Thyroid gland (tissue), 4 donors: ENCODE data around the gene GLRA3. TPM values are rescaled to one million over a fixed set of nuclear protein-coding genes. Genes with fewer than 3 reads are reported as not detected.
"Not testable (repeated sequence)": the region's sequence is repeated elsewhere in the genome, so short reads cannot be mapped to it uniquely, and the experiment has no call there.

ENCODE experiments used
- DNase-seq, 2 donors: peaks; one replicate each; pipeline ENCODE4 v3.0.0-alpha.2; 2019
- H3K27ac ChIP-seq, 3 donors: fragments of 200-600 bp; sonication (generic); 1 replicate in 2 of 3; 2 replicates in 1 of 3; pipeline ENCODE4 v1.5.1; 2016 to 2019; ENCODE audit warnings: mild to moderate bottlenecking in 1 of 3, moderate library complexity in 1 of 3
- H3K27me3 ChIP-seq: fragments of 200-600 bp; sonication (generic); one replicate; pipeline ENCODE4 v1.5.1; 2019
- H3K36me3 ChIP-seq, 2 donors: fragments of 200-600 bp; sonication (generic); one replicate each; pipeline ENCODE4 v1.5.1; 2016 to 2019
- H3K4me1 ChIP-seq, 2 donors: fragments of 200-600 bp; sonication (generic); one replicate each; pipeline ENCODE4 v1.5.1; 2017 to 2019
- H3K4me3 ChIP-seq, 3 donors: fragments of 200-600 bp; sonication (generic); replicated peaks in 1 of 3; 1 replicate in 2 of 3; 2 replicates in 1 of 3; pipeline ENCODE4 v1.5.1; 2016; ENCODE audit warnings: mild to moderate bottlenecking in 1 of 3
- H3K9me3 ChIP-seq: fragments of 200-600 bp; sonication (generic); one replicate; pipeline ENCODE4 v1.5.1; 2017
- POLR2A ChIP-seq, 2 donors: fragments of 450-650 bp; IDR thresholded peaks; one replicate each; pipeline ENCODE4 v1.6.1; 2017; ENCODE audit warnings: antibody characterized with exemption in 2 of 2, mild to moderate bottlenecking in 2 of 2, moderate library complexity in 1 of 2
- WGBS, 2 donors: methylation state at CpG; one replicate each; pipeline ENCODE4 v1.1.5; 2017; 5-methylcytosine and 5-hydroxymethylcytosine counted together
- intact Hi-C: fragments of 100-400 bp; cut with DNase I; formaldehyde crosslinking; loops from one replicate; pipeline ENCODE4 v1.15.1; 2023
- total RNA-seq, 4 donors: library from RNA; depleted of rRNA; stranded (reverse); fragments of >200 nt; gene quantifications; one replicate each; pipeline ENCODE4 v1.2.3, GENCODE V29; 2016
- TF ChIP-seq, protein P1 (sequence below), 6 experiments: fragments of 200-600 bp in 3 of 6; fragments of 450-650 bp in 3 of 6; sonication (generic) in 3 of 6; IDR thresholded peaks; one replicate each; pipeline ENCODE4 v1.5.1; 2016 to 2019; ENCODE audit warnings: antibody characterized with exemption in 6 of 6, mild to moderate bottlenecking in 2 of 6, inconsistent platforms in 1 of 6, moderate library complexity in 1 of 6

GLRA3 gene
- total RNA-seq, 4 donors from 2014 or later = not detected

DNA sequence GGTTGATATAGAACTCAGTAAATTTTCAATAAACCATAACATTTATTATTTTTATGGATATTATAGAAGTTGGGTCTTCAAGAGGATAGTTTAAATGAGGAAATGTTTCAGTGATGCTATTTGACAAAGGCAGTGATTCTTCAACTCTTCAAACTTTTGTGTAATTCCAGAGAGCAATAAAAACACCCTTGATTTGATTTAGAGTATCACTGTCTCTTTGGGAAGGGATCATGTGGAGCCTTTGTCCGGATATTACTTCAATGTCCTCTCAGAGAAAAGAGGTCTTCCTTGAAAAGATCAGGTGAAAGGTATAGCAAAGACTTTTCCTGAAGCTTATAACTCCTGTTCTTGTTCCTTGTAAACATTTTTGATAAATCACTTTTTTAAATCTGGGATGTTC, 23.3 kb downstream of the GLRA3 start:
- Histone ChIP-seq H3K27me3 (no peaks in the 10 kb centered on the region), H3K4me1 (no peaks in the 10 kb centered on the region), H3K27ac (no peak overlapping the region), H3K36me3 (no peaks in the 10 kb centered on the region), H3K9me3 (no peaks in the 10 kb centered on the region), H3K4me3 (no peak overlapping the region)
- TF ChIP-seq, protein P1, sequence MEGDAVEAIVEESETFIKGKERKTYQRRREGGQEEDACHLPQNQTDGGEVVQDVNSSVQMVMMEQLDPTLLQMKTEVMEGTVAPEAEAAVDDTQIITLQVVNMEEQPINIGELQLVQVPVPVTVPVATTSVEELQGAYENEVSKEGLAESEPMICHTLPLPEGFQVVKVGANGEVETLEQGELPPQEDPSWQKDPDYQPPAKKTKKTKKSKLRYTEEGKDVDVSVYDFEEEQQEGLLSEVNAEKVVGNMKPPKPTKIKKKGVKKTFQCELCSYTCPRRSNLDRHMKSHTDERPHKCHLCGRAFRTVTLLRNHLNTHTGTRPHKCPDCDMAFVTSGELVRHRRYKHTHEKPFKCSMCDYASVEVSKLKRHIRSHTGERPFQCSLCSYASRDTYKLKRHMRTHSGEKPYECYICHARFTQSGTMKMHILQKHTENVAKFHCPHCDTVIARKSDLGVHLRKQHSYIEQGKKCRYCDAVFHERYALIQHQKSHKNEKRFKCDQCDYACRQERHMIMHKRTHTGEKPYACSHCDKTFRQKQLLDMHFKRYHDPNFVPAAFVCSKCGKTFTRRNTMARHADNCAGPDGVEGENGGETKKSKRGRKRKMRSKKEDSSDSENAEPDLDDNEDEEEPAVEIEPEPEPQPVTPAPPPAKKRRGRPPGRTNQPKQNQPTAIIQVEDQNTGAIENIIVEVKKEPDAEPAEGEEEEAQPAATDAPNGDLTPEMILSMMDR (IDR thresholded peaks at IDR 0.05) = no peak
- no peak for TF ChIP-seq POLR2A (IDR thresholded peaks at IDR 0.05)
- intact Hi-C loops = no loop called here
- 90 to 95% methylated on average over 1 of the region's 1 CpG for WGBS, 2 donors
- no peak for DNase-seq

DNA sequence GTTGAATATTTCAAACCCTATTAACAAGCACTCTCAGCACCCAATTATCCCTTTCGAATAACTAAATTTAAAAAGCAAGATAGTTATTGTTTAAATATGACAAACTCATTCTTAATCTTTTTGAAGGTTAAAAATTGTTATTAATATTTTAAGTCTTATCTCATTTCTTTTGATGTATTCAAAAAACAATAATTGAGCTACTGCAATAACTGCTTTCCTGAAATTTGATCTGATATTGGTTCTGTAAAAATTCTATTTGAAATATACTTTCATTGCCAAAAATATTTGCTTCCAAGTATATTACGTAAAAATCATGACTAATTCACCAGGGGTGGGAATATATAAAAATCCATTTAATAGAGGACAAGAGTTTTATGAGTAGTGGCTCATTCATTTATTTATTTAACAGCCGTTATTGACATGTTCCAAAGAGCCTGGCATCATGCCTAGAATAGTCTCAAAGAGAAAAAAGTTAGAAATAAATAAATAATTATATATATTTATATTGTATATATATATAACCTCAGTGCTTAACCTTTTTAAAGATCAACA, 34.4 kb downstream of the GLRA3 start:
- no peaks in the 10 kb centered on the region for H3K9me3 ChIP-seq
- no peak for DNase-seq
- H3K27ac ChIP-seq = no peak overlapping the region
- no peaks in the 10 kb centered on the region for H3K27me3 ChIP-seq
- WGBS, 2 donors = 54 to 60% methylated on average over 3 of the region's 3 CpGs
- intact Hi-C loops = no loop called here
- TF ChIP-seq, protein P1 (IDR thresholded peaks at IDR 0.05) = no peak
- TF ChIP-seq POLR2A (IDR thresholded peaks at IDR 0.05) = no peak
- no peaks in the 10 kb centered on the region for H3K4me1 ChIP-seq
- H3K4me3 ChIP-seq = no peak overlapping the region
- no peaks in the 10 kb centered on the region for H3K36me3 ChIP-seq

DNA sequence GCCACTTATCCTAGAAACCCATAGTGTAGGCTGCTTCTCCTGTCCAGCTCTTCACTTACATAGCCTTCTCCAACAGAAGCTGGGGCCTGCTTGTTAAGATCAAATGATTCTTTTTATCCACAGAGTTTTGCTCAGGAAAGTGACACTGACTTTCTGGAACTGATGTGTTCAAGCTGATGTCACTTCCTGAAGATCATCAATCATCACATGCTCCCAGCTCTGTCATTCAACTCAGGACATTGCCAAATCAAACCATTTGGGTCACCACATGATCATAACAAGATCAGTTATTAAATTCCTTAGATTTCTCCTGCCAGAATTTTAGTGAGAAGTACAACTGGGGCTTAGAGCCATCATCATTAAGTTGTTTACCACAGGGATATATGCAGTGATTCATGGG, 39.4 kb downstream of the GLRA3 start:
- H3K27ac ChIP-seq = no peak overlapping the region
- no peaks in the 10 kb centered on the region for H3K27me3 ChIP-seq
- TF ChIP-seq POLR2A (IDR thresholded peaks at IDR 0.05) = no peak
- TF ChIP-seq, protein P1 (IDR thresholded peaks at IDR 0.05) = no peak

DNA sequence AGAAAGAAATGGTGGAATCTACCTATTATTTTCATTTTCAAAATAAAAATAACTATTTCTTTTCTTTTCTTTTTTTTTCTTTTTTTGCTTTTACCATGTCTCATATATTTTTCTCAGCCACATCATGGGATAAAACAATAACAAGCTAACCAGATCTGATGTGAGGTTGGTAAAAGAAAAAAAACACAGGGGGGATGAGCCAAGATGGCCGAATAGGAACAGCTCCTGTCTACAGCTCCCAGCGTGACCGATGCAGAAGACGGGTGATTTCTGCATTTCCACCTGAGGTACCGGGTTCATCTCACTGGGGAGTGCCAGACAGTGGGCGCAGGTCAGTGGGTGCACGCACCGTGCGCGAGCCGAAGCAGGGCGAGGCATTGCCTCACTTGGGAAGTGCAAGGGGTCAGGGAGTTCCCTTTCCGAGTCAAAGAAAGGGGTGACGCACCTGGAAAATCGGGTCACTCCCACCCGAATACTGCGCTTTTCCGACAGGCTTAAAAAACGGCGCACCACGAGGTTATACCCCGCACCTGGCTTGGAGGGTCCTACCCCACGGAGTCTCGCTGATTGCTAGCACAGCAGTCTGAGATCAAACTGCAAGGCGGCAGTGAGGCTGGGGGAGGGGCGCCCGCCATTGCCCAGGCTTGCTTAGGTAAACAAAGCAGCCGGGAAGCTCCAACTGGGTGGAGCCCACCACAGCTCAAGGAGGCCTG, 50.6 kb downstream of the GLRA3 start:
- H3K9me3 ChIP-seq, H3K4me1 ChIP-seq, H3K27me3 ChIP-seq, H3K27ac ChIP-seq, H3K36me3 ChIP-seq, intact Hi-C loops, H3K4me3 ChIP-seq, DNase-seq: not testable (repeated sequence)
- 89 to 95% methylated on average over 14 to 24 of the region's 28 CpGs for WGBS, 2 donors

More for the DNA sequence above, 39.4 kb downstream of the GLRA3 start:
- H3K4me3 ChIP-seq = no peak overlapping the region
- no peaks in the 10 kb centered on the region for H3K36me3 ChIP-seq
- intact Hi-C loops = no loop called here
- H3K9me3 ChIP-seq = no peaks in the 10 kb centered on the region
- no peak for DNase-seq
- H3K4me1 ChIP-seq = no peaks in the 10 kb centered on the region

DNA sequence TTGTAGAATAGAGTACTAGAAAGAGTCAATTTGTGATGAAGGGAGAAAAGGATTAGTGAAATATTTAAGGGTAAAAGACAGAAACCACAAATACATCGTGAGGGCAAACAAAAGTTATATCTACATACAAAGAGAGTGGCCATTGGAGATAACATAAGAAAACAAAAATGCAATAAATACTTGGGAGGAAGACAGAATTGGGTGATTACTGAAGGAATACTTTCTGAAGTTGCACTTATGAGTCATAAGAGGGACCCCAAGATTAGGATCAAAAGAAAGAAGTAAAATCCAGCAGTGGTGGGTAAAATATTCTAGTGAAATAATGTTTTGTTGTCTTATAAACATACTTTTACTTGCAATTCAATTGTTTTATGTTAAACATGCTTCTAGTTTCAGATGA, 53.7 kb downstream of the GLRA3 start:
- no peak overlapping the region for H3K4me3 ChIP-seq
- H3K27ac ChIP-seq = no peak overlapping the region
- DNase-seq = no peak
- WGBS, 2 donors = 0 to 9% methylated on average over 1 of the region's 1 CpG
- no peaks in the 10 kb centered on the region for H3K36me3 ChIP-seq
- H3K4me1 ChIP-seq = no peaks in the 10 kb centered on the region
- no peak for TF ChIP-seq POLR2A (IDR thresholded peaks at IDR 0.05)
- TF ChIP-seq, protein P1 (IDR thresholded peaks at IDR 0.05) = no peak
- H3K27me3 ChIP-seq = no peaks in the 10 kb centered on the region
- no peaks in the 10 kb centered on the region for H3K9me3 ChIP-seq
- intact Hi-C loops = no loop called here
